Neural progenitor cell (in vitro differentiated cells): ENCODE data around the gene GABRB1.

Experiments used
- EZH2 ChIP-seq: fragments of 200-600 bp; sonication (generic); IDR thresholded peaks from 2 replicates; pipeline ENCODE4 v1.6.1; 2017; ENCODE audit warnings: antibody characterized with exemption, mild to moderate bottlenecking, moderate library complexity
- TF ChIP-seq, protein P1 (sequence below): fragments of 200-600 bp; sonication (generic); IDR thresholded peaks from 2 replicates; pipeline ENCODE4 v1.5.1; 2017; ENCODE audit warnings: antibody characterized with exemption, mild to moderate bottlenecking

DNA sequence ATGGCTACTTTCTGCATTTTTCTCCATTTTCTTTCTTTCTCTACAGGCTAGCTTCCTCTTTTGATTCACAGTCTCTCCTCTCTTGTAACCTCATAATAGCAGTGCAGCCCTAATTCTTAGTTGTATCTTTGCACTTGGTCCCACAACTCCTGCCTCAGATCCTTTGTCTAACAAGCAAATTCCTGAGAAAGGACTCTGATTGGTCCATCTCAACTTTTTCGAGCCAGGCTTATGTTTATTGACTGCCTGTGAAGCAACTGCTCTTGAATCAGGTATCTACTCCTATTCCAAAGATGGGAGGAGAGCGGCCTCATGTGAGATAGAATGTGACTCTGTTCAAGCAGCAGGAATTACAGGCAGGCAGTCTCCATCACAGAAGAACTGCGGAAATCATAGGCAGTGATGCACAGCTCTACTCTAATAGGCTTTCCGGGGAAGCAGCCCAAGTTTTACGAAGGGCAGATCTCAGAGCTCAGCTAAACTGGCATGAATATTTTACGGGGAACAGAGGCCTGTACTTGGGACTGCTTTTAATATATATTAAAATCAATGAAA is 123.5 kb downstream of the GABRB1 start:
- TF ChIP-seq, protein P1, sequence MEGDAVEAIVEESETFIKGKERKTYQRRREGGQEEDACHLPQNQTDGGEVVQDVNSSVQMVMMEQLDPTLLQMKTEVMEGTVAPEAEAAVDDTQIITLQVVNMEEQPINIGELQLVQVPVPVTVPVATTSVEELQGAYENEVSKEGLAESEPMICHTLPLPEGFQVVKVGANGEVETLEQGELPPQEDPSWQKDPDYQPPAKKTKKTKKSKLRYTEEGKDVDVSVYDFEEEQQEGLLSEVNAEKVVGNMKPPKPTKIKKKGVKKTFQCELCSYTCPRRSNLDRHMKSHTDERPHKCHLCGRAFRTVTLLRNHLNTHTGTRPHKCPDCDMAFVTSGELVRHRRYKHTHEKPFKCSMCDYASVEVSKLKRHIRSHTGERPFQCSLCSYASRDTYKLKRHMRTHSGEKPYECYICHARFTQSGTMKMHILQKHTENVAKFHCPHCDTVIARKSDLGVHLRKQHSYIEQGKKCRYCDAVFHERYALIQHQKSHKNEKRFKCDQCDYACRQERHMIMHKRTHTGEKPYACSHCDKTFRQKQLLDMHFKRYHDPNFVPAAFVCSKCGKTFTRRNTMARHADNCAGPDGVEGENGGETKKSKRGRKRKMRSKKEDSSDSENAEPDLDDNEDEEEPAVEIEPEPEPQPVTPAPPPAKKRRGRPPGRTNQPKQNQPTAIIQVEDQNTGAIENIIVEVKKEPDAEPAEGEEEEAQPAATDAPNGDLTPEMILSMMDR: no peak
- no peak for TF ChIP-seq EZH2
